NCI-H345 treated with DMSO at 0.1 percent for 48 hours (cell line): ENCODE results near the gene RNF103.
A peak's percentile ranks its signal among the peaks of the same experiment; 100 is the strongest.
"Not testable (repeated sequence)": the region's sequence is repeated elsewhere in the genome, so short reads cannot be mapped to it uniquely, and the experiment has no call there.

Source experiments
- DNase-seq: peaks from one replicate; lab custom pipeline; 2025; ENCODE audit not compliant: unreplicated experiment; lab: John Stamatoyannopoulos, UW

RNF103 gene, protein sequence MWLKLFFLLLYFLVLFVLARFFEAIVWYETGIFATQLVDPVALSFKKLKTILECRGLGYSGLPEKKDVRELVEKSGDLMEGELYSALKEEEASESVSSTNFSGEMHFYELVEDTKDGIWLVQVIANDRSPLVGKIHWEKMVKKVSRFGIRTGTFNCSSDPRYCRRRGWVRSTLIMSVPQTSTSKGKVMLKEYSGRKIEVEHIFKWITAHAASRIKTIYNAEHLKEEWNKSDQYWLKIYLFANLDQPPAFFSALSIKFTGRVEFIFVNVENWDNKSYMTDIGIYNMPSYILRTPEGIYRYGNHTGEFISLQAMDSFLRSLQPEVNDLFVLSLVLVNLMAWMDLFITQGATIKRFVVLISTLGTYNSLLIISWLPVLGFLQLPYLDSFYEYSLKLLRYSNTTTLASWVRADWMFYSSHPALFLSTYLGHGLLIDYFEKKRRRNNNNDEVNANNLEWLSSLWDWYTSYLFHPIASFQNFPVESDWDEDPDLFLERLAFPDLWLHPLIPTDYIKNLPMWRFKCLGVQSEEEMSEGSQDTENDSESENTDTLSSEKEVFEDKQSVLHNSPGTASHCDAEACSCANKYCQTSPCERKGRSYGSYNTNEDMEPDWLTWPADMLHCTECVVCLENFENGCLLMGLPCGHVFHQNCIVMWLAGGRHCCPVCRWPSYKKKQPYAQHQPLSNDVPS

DNA sequence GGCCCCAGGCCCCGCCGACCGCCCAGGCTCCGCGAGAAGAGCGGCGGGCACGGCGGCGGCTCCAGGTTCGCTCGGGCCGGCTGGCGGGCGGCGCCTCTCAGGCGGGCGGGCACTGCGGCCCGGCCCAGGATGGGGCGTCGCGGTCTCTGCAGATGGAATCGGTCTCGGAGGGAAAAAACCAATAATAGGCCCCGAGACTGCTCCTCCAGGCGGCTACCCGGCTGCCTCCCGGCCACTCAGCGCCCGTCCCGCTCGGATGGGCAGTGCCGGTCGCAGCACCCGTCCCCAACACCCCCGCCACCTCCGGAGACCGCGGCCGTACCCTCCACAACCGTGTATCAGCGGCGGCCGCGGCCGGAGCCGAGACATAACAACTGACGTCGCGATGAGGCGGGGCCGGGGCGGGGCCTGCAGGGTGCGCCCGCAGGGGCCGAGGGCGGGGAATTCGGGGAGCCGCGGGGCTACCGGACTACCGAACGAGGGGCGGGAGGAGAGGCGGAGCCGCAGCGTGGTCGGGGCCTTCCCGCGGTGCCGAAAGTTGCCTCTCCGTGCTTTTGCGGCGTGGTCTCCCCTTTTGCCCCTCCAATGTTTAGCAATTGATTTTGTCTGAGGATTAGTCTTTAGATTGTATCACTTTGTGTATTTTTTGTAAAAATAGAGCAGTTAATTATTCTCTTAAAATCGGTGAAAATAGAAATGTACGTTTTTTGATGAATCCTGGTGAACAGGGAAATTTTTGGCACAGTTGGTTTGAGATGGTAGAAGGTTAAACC, at the start of gene RNF103:
RNF103 (minus strand) TSS at position 372 of the 773 bp plus-strand sequence. CDS start 979 bp downstream, outside the sequence.
- peak; percentile 78 for DNase-seq

DNA sequence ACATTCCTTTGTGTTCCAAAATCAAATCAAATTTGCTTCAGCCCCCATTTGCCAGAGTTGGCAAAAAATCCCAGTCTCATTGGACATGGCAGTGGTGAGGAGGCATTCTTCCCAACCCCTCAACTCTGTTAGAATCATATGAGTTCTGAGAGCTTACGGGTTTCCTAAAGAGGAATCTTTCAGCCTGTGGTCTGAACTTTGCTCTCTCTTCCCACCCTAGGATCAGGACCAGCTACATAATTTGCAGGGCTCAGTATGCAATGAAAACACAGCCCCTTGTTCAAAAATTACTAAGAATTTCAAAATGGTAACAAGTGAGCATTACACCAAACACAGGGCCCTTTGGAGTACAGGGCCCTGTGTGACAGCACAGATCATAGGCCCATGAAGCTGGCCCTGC, 49.3 kb upstream of the RNF103 start:
- DNase-seq: no peak

DNA sequence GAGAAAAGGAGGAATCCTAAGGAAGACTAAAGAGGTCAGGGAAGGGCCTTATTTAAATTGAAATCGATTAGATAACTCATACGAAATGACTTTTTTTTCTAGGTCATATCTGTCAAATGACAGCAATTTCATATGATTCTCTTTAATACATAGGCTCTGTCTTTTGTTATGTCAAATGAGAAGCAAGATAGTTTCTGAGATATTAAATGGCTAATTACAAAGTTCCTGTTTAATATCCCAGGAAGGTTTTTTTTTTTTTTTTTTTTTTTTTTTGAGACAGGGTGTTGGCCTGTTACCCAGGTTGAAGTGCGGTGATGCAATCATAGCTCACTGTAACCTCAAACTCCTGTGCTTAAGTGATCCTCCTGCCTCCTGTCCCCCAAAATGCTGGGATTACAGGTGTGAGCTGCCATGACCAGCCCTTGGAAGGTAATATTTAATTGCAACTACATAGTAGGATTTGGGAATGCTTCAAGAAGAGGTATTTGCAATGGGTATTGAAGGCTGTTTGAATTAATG, 48.4 kb upstream of the RNF103 start:
- DNase-seq: no peak

DNA sequence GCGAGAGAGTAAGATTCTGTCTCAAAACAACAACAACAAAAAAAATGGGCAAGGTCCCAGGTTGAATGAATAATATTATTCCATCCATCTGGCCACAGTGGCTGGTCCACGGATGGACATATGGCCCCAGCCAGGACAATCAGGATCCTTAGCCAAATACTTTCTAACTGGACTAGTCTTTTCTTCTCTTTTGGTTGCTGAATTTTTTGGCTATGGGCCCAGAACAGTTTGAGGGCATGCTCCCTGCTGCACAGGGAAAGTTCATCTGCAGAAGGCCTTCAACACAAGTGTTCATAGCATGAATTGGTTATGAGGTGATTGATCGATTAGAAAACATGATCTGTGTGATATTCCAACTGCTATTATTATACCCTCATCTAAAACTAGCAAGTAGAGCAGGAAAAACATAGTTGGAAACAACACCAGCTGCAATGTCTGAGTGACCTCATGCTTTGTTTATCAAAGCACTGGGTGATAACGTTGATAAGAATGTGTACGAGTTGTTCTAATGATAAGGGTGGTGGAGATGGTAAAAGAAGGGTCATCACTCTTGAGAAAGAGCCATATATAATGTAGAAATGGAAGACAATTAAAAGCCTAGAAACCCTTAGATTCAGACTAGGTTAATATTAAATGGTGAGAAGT, 47.8 kb upstream of the RNF103 start:
- no peak for DNase-seq

DNA sequence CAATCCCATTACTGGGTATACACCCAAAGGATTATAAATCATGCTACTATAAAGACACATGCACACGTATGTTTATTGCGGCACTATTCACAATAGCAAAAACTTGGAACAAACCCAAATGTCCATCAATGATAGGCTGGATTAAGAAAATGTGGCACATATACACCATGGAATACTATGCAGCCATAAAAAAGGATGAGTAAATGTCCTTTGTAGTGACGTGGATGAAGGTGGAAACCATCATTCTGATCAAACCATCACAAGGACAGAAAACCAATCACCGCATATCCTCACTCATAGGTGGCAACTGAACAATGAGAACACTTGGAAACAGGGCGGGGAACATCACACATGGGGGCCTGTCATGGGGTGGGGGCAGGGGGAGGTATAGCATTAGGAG, 45.7 kb upstream of the RNF103 start:
- DNase-seq: not testable (repeated sequence)

DNA sequence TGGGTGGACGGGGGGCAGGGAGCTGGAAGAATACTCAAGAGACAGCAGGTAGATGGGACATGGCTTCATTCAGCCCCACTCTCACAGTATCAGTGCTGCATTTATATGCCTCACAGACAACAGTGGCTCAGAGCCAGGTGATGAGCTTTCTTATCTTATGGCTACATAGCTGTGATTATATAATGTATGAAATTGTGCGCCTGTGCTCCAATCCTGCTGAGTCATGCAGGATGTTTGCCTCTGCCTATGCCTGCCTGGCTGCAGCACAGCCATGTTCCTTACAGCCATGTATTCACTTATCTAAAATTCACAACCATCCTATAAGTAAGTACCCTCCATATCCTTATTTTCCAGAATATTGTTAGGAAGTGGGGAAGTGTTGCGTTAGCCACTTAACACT, 37.7 kb upstream of the RNF103 start:
- DNase-seq: no peak

DNA sequence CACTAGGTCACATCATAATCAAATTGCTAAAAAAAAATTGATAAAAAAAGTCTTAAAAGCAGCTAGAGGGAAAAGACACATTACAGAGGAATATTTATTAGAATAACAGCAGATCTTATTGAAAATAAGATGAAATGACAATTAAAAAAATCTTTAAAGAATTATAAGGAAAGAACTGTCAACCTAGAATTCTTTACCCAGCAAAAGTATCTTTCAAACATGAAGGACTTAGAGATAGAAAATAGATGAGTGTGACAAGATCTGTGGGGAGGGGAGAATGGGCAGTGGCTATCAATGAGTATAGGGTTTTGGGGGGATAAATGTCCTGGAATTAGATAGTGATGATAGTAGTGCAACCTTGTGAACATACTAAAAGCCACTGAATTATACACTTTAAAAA, 26.5 kb upstream of the RNF103 start:
- no peak for DNase-seq

DNA sequence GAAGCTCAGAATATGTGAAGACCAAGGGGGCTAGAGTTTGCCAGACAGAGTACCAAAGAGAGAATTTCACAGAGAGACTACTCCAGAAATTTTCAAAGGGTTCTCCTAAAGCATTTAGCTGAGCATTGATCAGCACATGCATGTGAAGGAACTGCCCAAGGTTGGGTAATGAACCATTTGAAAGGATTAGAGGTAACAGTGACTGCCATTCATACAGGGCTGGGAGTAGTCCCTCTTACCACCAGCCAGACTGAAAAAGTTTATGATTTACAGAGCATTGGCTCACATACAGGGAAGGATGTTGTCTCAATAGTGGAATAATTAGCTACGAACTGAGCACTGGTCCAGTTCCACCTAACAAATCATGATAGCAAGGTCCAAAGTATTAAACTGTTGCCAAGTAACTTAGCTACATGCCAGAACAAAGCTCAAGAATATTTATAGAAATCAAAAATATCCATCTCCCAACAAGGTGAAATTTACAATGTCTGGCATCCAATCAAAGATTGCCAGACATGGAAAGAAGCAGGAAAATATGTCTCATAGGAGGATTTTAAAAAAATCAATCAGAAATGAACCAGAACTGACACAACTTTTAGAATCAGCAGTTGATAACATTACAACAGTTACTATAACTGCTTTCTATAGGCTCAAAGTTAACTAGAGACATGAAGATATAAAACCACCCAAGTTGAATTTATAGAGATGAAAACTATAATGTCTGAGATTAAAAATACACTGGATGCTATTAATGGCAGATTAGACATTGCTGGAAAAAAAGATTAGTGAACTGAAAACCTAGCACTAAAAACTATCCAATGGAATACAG, 25.7 kb upstream of the RNF103 start:
- no peak for DNase-seq

DNA sequence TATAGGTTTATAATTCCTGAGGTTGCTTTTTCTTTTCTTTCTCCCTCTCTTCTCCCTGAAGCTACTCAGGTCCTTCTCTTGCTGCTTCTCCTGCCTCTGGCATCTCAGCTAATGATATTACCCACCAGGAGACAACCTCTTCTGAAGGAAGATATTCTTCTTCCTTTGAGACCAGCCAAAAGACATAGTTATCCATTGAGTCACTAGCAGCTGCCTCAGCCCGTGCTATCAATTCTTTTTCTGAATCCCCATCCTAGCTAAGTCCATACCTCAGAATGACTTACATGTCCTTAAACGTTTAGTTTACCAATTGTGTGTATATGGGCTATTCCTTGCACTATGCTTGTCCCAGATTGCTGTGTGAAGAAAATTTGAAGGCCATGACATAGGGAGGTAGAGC, 25.0 kb upstream of the RNF103 start:
- no peak for DNase-seq

DNA sequence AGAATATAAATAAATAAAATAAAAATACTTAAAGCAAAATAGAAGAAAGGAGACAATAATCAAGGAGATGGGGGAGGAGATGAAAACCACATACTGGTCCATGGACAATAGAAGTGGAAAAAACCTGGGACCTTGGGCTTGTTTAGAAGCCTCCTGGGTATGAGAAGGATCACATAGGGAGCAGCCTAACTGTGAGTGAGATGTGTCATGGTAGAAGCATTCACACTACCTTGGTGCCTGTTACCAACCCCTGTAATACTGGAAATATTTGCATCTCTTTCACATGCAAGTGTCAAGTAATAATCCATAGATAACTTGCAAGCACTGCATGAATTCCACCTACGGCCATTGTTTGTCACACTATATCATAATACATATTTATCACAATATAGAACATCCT, 23.2 kb upstream of the RNF103 start:
- no peak for DNase-seq

DNA sequence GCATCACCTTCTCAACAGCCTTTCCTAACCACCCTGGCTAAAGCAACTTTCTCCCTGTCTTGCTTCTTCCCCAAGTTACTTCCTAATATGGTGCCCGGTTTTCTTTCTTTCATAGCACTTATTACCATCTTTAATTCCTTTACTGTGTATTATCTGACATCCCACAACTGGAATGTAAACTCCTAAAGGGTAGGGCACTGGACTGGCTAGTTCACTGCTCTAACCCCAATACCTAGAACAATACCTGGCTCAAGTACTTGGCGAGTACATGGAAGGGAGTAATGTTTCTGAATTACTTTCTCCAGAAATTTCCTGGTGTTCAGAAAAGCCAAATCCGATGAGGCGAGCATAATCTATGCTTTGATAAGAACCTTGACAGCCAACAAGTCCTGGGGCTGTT, 22.7 kb upstream of the RNF103 start:
- DNase-seq: no peak

DNA sequence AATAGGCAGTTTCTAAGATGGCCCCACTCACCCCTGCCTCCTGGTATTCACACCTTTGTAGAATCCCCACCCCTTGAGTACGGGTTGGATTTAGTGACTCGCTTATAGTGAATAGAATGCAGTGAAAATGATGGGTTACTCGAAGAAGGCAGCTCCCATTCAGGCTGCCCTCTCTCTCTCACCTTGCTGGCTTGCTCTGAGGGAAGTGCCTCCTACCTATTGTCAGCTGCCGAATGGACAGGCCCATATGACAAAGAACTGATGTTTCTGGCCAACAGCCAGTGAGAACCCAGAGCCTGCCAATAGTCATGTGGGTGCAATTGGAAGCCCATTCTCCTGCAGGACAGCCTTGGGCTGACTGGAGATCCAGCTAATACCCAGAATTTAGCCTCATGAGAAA, 22.1 kb upstream of the RNF103 start:
- DNase-seq: no peak

DNA sequence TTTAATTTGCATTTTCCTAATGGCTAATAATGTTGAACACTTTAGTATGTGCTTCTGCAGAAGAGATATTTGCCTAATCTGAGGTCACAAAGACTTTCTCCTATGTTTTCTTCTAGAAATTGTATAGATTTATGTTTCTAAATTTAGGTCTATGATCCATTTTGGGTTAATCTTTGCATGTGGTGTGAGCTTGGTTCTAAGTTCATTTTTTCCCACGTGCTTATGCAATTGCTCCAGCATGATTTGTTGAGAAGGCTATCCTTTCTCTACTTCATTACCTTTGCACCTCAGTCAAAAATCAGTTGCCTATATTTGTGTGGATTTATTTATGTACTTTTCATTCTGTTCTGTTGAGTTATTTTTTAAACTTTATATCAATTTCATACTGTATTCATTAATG, 15.0 kb upstream of the RNF103 start:
- no peak for DNase-seq

DNA sequence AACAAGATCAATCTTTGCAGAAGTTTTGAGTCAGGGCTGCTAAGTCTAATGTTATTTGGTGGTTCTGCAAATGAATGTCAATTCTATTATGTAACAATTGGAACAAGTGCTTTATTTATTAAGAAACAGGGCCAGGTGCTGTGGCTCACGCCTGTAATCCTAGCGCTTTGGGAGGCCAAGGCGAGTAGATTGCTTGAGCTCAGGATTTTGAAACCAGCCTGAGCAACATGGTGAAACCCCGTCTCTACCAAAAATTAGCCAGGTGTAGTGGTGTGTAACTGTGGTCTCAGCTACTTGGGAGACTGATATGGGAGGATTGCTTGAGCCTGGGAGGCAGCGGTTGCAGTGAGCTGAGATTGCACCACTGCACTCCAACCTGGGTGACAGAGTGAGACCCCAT, 13.2 kb upstream of the RNF103 start:
- no peak for DNase-seq

DNA sequence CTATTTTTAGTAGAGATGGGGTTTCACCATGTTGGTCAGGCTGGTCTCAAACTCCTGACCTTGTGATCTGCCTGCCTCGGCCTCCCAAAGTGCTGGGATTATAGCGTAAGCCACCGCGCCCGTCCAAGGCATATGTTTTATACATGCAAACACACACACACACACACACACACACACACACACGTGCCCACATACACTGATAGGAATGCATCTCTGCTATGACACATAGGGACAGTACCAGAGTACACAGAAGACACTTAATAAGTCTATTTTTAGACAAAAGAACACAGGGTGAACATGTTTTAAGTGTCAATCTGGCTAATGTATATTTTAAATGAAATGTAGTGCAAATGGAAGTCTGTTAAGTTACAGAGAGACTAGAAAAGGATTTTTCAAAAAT, 10.7 kb upstream of the RNF103 start:
- DNase-seq: no peak

DNA sequence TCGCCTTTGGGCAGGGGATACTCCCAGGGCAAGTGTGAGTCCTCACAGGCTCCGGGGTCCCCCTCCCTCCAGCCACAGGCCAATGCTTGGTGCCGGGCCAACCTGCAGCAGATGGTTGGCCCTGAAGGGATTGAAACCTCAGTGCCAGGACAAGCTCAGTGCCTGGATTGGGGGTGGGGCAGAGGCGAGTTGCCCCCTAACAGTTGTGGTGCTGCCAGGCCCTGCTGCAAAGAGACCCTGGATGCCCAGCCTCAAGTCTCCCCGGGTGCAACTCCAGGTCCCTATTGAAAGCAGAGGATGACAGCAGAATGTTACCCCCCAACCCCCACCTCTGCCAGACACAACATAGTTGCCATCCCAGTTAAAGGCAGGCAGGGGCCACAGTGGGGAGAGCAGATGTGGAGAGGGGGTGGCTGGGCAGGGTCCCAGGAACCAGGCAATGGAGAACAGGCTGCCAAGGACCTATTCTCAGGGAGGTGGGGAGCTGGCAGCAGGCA, 9.5 kb upstream of the RNF103 start:
- DNase-seq: no peak

DNA sequence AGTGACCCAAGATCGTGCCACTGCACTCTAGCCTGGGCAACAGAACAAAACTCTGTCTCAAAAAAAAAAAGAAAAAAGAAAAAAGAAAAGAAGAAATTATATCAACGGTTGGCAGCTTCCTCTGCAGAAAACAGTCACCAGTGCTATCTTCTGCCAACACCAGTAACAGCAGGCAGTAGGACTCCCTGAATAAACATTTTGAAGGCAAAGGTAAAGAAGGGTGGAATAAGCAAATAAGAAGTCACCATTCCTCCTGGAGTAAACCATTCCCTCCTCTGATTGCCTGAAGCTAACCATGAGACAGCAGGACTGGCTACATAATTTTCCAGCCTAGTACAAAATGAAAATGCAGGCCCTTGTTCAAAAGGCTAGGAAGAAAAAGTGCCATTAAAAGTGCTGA, 9.0 kb upstream of the RNF103 start:
- no peak for DNase-seq

DNA sequence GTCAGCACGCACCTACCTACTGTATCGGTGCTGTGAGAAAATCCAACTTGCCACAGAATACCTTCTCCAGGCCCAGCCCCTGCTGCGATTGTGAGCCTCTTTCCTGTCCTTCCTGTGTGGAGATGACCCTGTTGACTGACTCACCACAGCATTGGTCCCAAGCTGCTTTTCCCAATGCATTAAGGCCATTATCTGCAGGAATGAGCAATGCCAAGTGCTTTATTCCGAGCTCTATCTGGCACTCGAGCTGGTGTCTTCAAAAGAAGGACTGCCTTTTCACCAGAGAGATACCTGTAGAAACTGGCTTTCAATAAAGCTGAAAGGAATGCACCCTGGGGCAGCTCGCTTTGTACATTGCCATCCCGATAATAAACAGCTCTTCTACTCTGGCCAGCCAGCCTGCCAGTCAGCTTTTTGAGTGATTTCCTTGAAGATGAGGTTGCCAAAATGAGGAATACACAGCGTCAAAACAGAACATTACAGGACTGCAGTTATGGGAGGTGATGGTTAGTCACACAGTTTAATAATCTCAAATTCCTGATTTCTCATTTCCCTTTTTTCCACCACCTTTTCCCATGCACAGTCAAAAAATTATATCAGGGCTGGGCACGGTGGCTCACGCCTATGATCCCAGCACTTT, 8.3 kb upstream of the RNF103 start:
- no peak for DNase-seq

DNA sequence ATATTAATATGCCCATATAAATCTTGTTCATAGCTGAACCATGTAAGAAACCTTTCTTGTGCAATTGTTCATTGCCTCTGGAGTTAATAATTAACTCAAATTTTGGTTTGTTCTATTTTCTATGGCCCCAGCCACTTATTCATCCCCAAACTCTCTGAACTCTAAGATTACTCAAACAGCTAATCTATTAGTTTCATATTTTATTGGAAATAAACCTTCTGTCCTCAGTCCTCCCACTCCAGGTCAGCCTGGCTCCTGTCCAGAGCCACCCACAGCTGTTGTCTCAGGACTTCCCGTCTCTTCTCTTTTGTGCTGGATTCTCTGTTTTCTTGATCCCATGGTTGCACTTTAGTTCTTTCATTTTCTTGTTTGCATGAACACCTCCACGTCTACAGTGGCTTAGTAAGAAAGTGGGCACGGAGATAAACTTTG, 4.4 kb upstream of the RNF103 start:
- no peak for DNase-seq

DNA sequence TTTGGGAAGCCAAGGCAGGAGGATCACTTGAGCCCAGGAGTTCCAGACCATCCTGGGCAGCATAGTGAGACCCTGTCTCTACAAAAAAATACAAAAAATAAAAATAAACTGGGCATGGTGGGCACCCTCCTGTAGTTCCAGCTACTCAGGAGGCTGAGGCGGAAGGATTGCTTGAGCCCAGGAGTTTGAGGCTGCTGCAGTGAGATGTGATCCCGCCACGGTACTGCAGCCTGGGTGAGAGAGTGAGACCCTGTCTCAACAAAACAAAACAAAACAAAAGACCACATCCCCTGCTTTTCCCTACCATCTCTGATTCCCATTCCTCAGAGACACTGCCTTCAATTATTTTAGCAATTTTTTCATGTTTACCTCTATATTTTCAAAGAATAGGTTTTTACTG, 3.9 kb upstream of the RNF103 start:
- DNase-seq: no peak
